HepG2 (cell line): Measurements from ENCODE around the gene SESN1. TPM values are rescaled to one million over a fixed set of nuclear protein-coding genes. Genes with fewer than 3 reads are reported as not detected.
A peak's percentile ranks its signal among the peaks of the same experiment; 100 is the strongest.

Experiments
- BCLAF1 ChIP-seq: fragments of 450-650 bp; IDR thresholded peaks from 2 replicates; pipeline ENCODE4 v1.6.1; 2017; ENCODE audit warnings: mild to moderate bottlenecking
- CC2D1A ChIP-seq: sonication (generic); formaldehyde crosslinking; IDR thresholded peaks from 2 replicates; pipeline ENCODE4 v1.8.1; 2023; ENCODE audit warnings: mild to moderate bottlenecking, missing genetic modification reagents
- DNMT3B ChIP-seq: conservative IDR thresholded peaks from 2 replicates; pipeline ENCODE4 v1.6.1; 2016; ENCODE audit warnings: missing biosample characterization, control low read depth
- ERF ChIP-seq: IDR thresholded peaks from 2 replicates; pipeline ENCODE4 v1.6.1; 2018; ENCODE audit warnings: missing biosample characterization, missing genetic modification reagents
- HOXA3 ChIP-seq: sonication (generic); formaldehyde crosslinking; IDR thresholded peaks from 2 replicates; pipeline ENCODE4 v1.5.0; 2020; ENCODE audit warnings: missing genetic modification reagents
- IRX3 ChIP-seq: sonication (generic); formaldehyde crosslinking; IDR thresholded peaks from 2 replicates; pipeline ENCODE4 v1.8.1; 2023; ENCODE audit warnings: mild to moderate bottlenecking, low read depth, missing genetic modification reagents, borderline replicate concordance
- SETDB1 ChIP-seq: sonication (generic); formaldehyde crosslinking; IDR thresholded peaks from 2 replicates; pipeline ENCODE4 v1.5.1; 2020; ENCODE audit warnings: missing genetic modification reagents, mild to moderate bottlenecking, borderline replicate concordance
- SP2 ChIP-seq: sonication (generic); formaldehyde crosslinking; IDR thresholded peaks from 2 replicates; pipeline ENCODE4 v1.5.1; 2020; ENCODE audit warnings: mild to moderate bottlenecking, missing genetic modification reagents
- SPEN ChIP-seq: sonication (generic); formaldehyde crosslinking; IDR thresholded peaks from 2 replicates; pipeline ENCODE4 v1.5.1; 2020; ENCODE audit warnings: low read depth, mild to moderate bottlenecking, missing genetic modification reagents
- SRY ChIP-seq: sonication (generic); formaldehyde crosslinking; IDR thresholded peaks from 2 replicates; pipeline ENCODE4 v1.8.0; 2022; ENCODE audit warnings: mild to moderate bottlenecking, missing genetic modification reagents
- STAT5B ChIP-seq: sonication (generic); formaldehyde crosslinking; IDR thresholded peaks from 2 replicates; pipeline ENCODE4 v1.4.0; 2020; ENCODE audit warnings: missing genetic modification reagents
- SYNCRIP ChIP-seq: fragments of 200-400 bp; formaldehyde crosslinking; IDR thresholded peaks from 2 replicates; pipeline ENCODE4 v1.6.1; 2018; ENCODE audit warnings: mild to moderate bottlenecking, low read depth, low read length; ENCODE audit not compliant: insufficient read depth
- TAF1 ChIP-seq: sonication (generic); formaldehyde crosslinking; IDR thresholded peaks from 2 replicates; pipeline ENCODE4 v1.4.0; 2020; ENCODE audit warnings: missing genetic modification reagents
- TAF15 ChIP-seq: fragments of 200-400 bp; formaldehyde crosslinking; IDR thresholded peaks from one replicate; pipeline ENCODE4 v1.6.1; 2018; ENCODE audit warnings: mild to moderate bottlenecking, low read depth, low read length; ENCODE audit not compliant: poor library complexity, severe bottlenecking
- ZNF251 ChIP-seq: sonication (generic); formaldehyde crosslinking; IDR thresholded peaks from 2 replicates; pipeline ENCODE4 v1.9.0; 2021; ENCODE audit warnings: mild to moderate bottlenecking, missing genetic modification reagents
- ZNF318 ChIP-seq: sonication (generic); formaldehyde crosslinking; IDR thresholded peaks from 2 replicates; pipeline ENCODE4 v1.4.0; 2020; ENCODE audit warnings: mild to moderate bottlenecking, missing genetic modification reagents
- ZNF337 ChIP-seq: sonication (generic); formaldehyde crosslinking; IDR thresholded peaks from 2 replicates; pipeline ENCODE4 v1.5.1; 2020; ENCODE audit warnings: missing genetic modification reagents, low read depth, mild to moderate bottlenecking, borderline replicate concordance
- ZNF451 ChIP-seq: sonication (generic); formaldehyde crosslinking; IDR thresholded peaks from 2 replicates; pipeline ENCODE4 v1.5.0; 2020; ENCODE audit warnings: mild to moderate bottlenecking, missing genetic modification reagents
- ZNF572 ChIP-seq: sonication (generic); formaldehyde crosslinking; IDR thresholded peaks from 2 replicates; pipeline ENCODE4 v1.5.1; 2020; ENCODE audit warnings: mild to moderate bottlenecking, missing genetic modification reagents
- polyA plus RNA-seq, 8 experiments: library from polyadenylated mRNA; depleted of rRNA in 3 of 8; stranded (reverse) in 7 of 8; unstranded in 1 of 8; fragments of >200 nt; fragmentation: Illumina TruSeq in 4 of 8; extraction: Trizol in 4 of 8; gene quantifications; 2 replicates each; pipeline versions ENCODE4 v1.2.1 to v1.2.3, GENCODE V29; 2011 to 2016; ENCODE audit warnings: low read depth in 4 of 8, missing spikeins in 1 of 8, mixed read lengths in 1 of 8; ENCODE audit not compliant: insufficient read depth in 1 of 8
- total RNA-seq, 5 experiments: library from RNA; depleted of rRNA; stranded (reverse); fragments of >200 nt; fragmentation: Illumina TruSeq; extraction: Trizol; gene quantifications; 2 replicates each; pipeline ENCODE4 v1.2.3, GENCODE V29; 2016; ENCODE audit warnings: low read depth in 1 of 5

The SESN1 gene
- total and polyA plus RNA-seq, 2 of the 13 experiments (the other 11 are each of a cell fraction or from before 2014, with no cell fraction given), result 24.9 to 44.7 TPM

GRCh38 chr6:109094416-109095035 is at the start of gene SESN1 (continued):
- TF ChIP-seq TAF1 (CRISPR knock-in tag), result peak; percentile 77
- TF ChIP-seq SETDB1 (CRISPR knock-in tag), result no peak
- peak; percentile 95 for TF ChIP-seq SRY (CRISPR knock-in tag)
- TF ChIP-seq ZNF251 (CRISPR knock-in tag), result no peak
- peak; percentile 50; the same call in 1 of the 2 replicates for TF ChIP-seq ZNF572 (CRISPR knock-in tag)
- peak; percentile 95 for TF ChIP-seq IRX3 (CRISPR knock-in tag)
- TF ChIP-seq STAT5B, result 0 out of 2 replicates have a peak, but pooled peaks have one; percentile 16
- TF ChIP-seq SP2, result peak; percentile 59; the same call in 1 of the 2 replicates
- TF ChIP-seq ZNF318 (CRISPR knock-in tag), result no peak
- no peak for TF ChIP-seq DNMT3B (CRISPR knock-in tag)
- TF ChIP-seq HOXA3, result no peak; the same call in 1 of the 2 replicates
- TF ChIP-seq TAF15, result no peak
- no peak for TF ChIP-seq BCLAF1
- TF ChIP-seq ZNF451, result 0 out of 2 replicates have a peak, but pooled peaks have one; percentile 28
- no peak for TF ChIP-seq CC2D1A (CRISPR knock-in tag)
- TF ChIP-seq SYNCRIP, result no peak
- no peak for TF ChIP-seq ZNF337
- peak; percentile 66 for TF ChIP-seq SPEN (CRISPR knock-in tag)
- peak; percentile 70; the same call in 1 of the 2 replicates for TF ChIP-seq ERF
